Aorta (tissue), 5 donors: ENCODE results near the gene MYO15A. TPM values are rescaled to one million over a fixed set of nuclear protein-coding genes. Genes with fewer than 3 reads are reported as not detected.
"Not testable (repeated sequence)": the region's sequence is repeated elsewhere in the genome, so short reads cannot be mapped to it uniquely, and the experiment has no call there.

ENCODE experiments used
- ATAC-seq: fragments of 200-7000 bp; cut with Tn5 transposase; one replicate; pipeline ENCODE4 v1.9.1; 2022; ENCODE audit warnings: moderate library complexity; ENCODE audit not compliant: low FRiP score
- DNase-seq, 2 donors: peaks; one replicate each; pipeline ENCODE4 v3.0.0-alpha.2; 2020
- H3K27ac ChIP-seq, 2 donors: one replicate each; pipeline ENCODE4 v1.5.1; 2013; ENCODE audit warnings: low read length in 2 of 2, mild to moderate bottlenecking in 2 of 2, moderate library complexity in 2 of 2, control low read depth in 1 of 2, inconsistent platforms in 1 of 2, low read depth in 1 of 2
- H3K27me3 ChIP-seq, 2 donors: one replicate each; pipeline ENCODE4 v1.6.1; 2013; ENCODE audit warnings: control low read depth in 1 of 2, low read length in 1 of 2, mild to moderate bottlenecking in 1 of 2, moderate library complexity in 1 of 2; ENCODE audit not compliant: insufficient read depth in 2 of 2, control insufficient read depth in 1 of 2
- H3K36me3 ChIP-seq, 2 donors: one replicate each; pipeline ENCODE4 v1.6.1; 2013; ENCODE audit warnings: control low read depth in 1 of 2, low read length in 1 of 2, mild to moderate bottlenecking in 1 of 2; ENCODE audit not compliant: insufficient read depth in 2 of 2, control insufficient read depth in 1 of 2
- H3K4me1 ChIP-seq, 2 donors: one replicate each; pipeline ENCODE4 v1.6.1; 2013; ENCODE audit warnings: low read length in 2 of 2, control low read depth in 1 of 2, mild to moderate bottlenecking in 1 of 2, moderate library complexity in 1 of 2; ENCODE audit not compliant: insufficient read depth in 2 of 2, control insufficient read depth in 1 of 2
- H3K4me3 ChIP-seq, 2 donors: one replicate each; pipeline ENCODE4 v1.5.1; 2013; ENCODE audit warnings: low read length in 2 of 2, control low read depth in 1 of 2, mild to moderate bottlenecking in 1 of 2
- H3K9me3 ChIP-seq: one replicate; pipeline ENCODE4 v1.6.1; 2013; ENCODE audit warnings: mild to moderate bottlenecking, low read length; ENCODE audit not compliant: control insufficient read depth
- WGBS, 2 donors: extraction: QIAGEN DNeasy Blood & Tissue Kit; methylation state at CpG; one replicate each; pipeline ENCODE4 v1.1.7; 2013; 5-methylcytosine and 5-hydroxymethylcytosine counted together
- intact Hi-C, 2 donors: fragments of 100-400 bp; cut with DNase I; formaldehyde crosslinking; loops; one replicate each; pipeline versions ENCODE4 v1.14.2 to v1.15.0; 2022
- polyA plus RNA-seq, 2 donors: library from polyadenylated mRNA; stranded (reverse); fragments of 200-250 nt; gene quantifications; one replicate each; pipeline ENCODE4 v1.2.3, GENCODE V29; 2013
- total RNA-seq, 2 donors: library from RNA; stranded (reverse); fragmentation: NEBNext Ultra II Directional; extraction: Animal tissue kit (Norgen Biotek cat#: 25700); gene quantifications; one replicate each; pipeline ENCODE4 v1.2.1, GENCODE V29; 2021
- donor health status: healthy with polysubstance abuse.
- donor health status: Bipolar disorder and iron deficiency.
- donor health status: DM: no; HTN: no; CAD: no.
- donor health status: DM: no; HTN: no; CAD: no.
- donor health status: DM: yes; HTN: yes; CAD: no.

Gene MYO15A
- total and polyA plus RNA-seq, 4 donors, result 0.25 to 7.5 (median 3.2) TPM

GRCh38 chr17:18197535-18198194 is 89.1 kb downstream of the MYO15A start:
- DNase-seq (no peak), ATAC-seq (no peak)
- H3K27me3 ChIP-seq, result no peaks in the 10 kb centered on the region
- H3K9me3 ChIP-seq, result no peaks in the 10 kb centered on the region
- intact Hi-C loops, result no loop called here
- peaks cover 0 to 2% of the 10 kb centered on the region in 2 donors for H3K4me1 ChIP-seq
- no peak overlapping the region for H3K4me3 ChIP-seq
- H3K27ac ChIP-seq, result no peak overlapping the region
- peaks cover 3 to 16% of the 10 kb centered on the region in 2 donors for H3K36me3 ChIP-seq
- WGBS, 2 donors, result 84 to 87% methylated on average over 3 of the region's 3 CpGs

- 5 to 9% methylated on average over 4 of the region's 4 CpGs for WGBS, 2 donors
- Histone ChIP-seq H3K4me3 (no peak overlapping the region), H3K9me3 (no peaks in the 10 kb centered on the region), H3K36me3 (peaks cover 3 to 16% of the 10 kb centered on the region in 2 donors), H3K27ac (no peak overlapping the region), H3K4me1 (peaks cover 0 to 2% of the 10 kb centered on the region in 2 donors), H3K27me3 (no peaks in the 10 kb centered on the region)
- DNase-seq (no peak), ATAC-seq (no peak)
- intact Hi-C loops, result no loop called here
Measured at GRCh38 chr17:18198530-18198929, 90.0 kb downstream of the MYO15A start.

DNA sequence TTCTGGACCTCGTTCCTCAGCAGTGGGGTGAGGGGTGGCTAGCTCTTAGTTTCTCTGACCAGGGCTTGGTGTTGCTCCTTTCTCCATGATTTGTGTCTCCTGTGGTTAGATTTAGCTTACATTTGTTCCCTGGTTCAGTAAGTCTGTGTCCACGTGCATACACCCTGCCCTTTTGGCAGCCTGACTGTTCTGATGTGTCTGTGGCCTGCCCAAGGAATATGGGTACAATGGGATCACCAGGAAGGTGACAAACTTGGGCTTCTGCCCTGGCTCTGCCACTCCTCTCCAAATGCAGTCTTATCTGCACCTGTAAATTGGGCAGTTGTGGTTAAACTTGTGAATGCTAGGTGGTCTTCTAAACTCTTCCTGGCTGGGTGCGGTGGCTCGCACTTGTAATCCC is 92.6 kb downstream of the MYO15A start:
- no peaks in the 10 kb centered on the region for H3K4me1 ChIP-seq
- H3K4me3 ChIP-seq, result no peak overlapping the region
- ATAC-seq, result no peak
- DNase-seq, result no peak
- H3K27me3 ChIP-seq, result no peaks in the 10 kb centered on the region
- intact Hi-C loops, result no loop called here
- H3K27ac ChIP-seq, result no peak overlapping the region
- no peaks in the 10 kb centered on the region for H3K9me3 ChIP-seq
- peaks cover 3 to 9% of the 10 kb centered on the region in 2 donors for H3K36me3 ChIP-seq
- WGBS, 2 donors, result 74 to 77% methylated on average over 4 of the region's 4 CpGs

- DNase-seq (no peak), ATAC-seq (no peak)
- 67 to 70% methylated on average over 7 of the region's 7 CpGs for WGBS, 2 donors
- Histone ChIP-seq H3K9me3 (no peaks in the 10 kb centered on the region), H3K4me1 (no peaks in the 10 kb centered on the region), H3K27me3 (no peaks in the 10 kb centered on the region), H3K4me3 (no peak overlapping the region), H3K36me3 (peaks cover 3 to 6% of the 10 kb centered on the region in 2 donors), H3K27ac (no peak overlapping the region)
- intact Hi-C loops, result no loop called here
Measured at GRCh38 chr17:18203308-18203707, 94.8 kb downstream of the MYO15A start.

DNA sequence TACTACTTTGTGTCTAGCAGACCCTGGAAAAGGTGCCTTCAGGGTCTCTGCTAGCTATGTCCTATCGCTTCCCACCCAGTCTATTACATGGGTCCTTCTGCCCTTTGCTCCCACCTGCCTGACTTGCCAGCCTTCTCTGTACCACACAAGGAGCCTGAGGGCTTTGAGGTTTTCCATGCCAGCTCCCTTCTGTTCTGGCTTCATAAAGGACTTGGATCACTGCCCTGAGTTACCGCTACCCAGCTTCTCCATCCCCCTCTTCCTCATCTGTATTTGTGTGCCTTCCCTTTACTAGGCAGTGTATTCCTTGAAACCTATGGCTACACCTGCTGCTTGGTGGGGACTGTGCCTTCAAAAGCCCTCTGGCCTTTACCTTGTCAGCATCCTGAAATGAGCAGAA is 97.3 kb downstream of the MYO15A start:
- 53 to 56% methylated on average over 2 of the region's 2 CpGs for WGBS, 2 donors
- peaks cover 0 to 9% of the 10 kb centered on the region in 2 donors for H3K36me3 ChIP-seq

DNA sequence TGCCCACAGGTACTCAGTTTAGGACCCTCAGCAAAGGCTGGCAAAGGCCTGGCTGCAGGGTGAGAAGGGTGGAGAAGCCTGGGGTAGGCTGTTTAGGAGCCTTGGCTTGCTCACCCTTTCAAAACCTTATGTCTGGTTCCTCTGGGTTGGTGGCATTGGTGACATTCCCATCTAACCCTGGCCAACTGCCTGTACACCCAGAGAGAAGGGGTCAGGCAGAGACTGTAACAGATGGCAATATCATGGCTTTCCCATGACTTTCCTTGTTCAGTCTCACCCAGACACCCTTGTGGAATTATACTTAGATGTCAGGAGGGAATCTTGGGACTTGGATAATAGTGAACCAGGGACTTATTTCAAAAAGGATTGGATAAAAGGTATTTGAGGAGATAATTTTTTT is 98.4 kb downstream of the MYO15A start:
- H3K27ac ChIP-seq, result no peak overlapping the region
- H3K36me3 ChIP-seq, result peaks cover 0 to 9% of the 10 kb centered on the region in 2 donors
- H3K9me3 ChIP-seq, result no peaks in the 10 kb centered on the region
- no peak overlapping the region for H3K4me3 ChIP-seq
- H3K4me1 ChIP-seq, result no peaks in the 10 kb centered on the region
- ATAC-seq, result no peak
- no peak for DNase-seq
- intact Hi-C loops, result loop anchor here in 1 of 2 donors (5.0 kb wide), 1 partner anchor 100 kb away; no protein-coding TSS in a partner anchor
- no peaks in the 10 kb centered on the region for H3K27me3 ChIP-seq

More for the DNA sequence above, 97.3 kb downstream of the MYO15A start:
- H3K27ac ChIP-seq, result no peak overlapping the region
- no peak overlapping the region for H3K4me3 ChIP-seq
- DNase-seq (no peak), ATAC-seq (no peak)
- H3K27me3 ChIP-seq, result no peaks in the 10 kb centered on the region
- no peaks in the 10 kb centered on the region for H3K4me1 ChIP-seq
- intact Hi-C loops, result loop anchor here in 1 of 2 donors (5.0 kb wide), 1 partner anchor 101 kb away; no protein-coding TSS in a partner anchor
- no peaks in the 10 kb centered on the region for H3K9me3 ChIP-seq

DNA sequence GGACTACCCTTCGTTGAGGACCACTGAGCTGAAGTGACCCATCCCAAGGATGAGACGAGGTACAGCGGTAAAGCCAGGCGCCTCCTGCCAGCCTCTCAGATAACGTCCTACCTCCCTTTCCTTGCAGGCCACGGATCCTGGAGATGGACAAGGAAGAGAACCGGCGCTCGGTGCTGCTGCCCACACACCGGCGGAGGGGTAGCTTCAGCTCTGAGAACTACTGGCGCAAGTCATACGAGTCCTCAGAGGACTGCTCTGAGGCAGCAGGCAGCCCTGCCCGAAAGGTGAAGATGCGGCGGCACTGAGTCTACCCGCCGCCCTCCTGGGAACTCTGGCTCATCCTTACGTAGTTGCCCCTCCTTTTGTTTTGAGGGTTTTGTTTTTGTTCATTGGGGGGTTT is 99.5 kb downstream of the MYO15A start:
- no peak overlapping the region for H3K4me3 ChIP-seq
- peaks cover 0 to 9% of the 10 kb centered on the region in 2 donors for H3K36me3 ChIP-seq
- ATAC-seq (no peak), DNase-seq (no peak)
- no peaks in the 10 kb centered on the region for H3K9me3 ChIP-seq
- WGBS, 2 donors, result 84 to 87% methylated on average over 19 of the region's 19 CpGs
- no peaks in the 10 kb centered on the region for H3K4me1 ChIP-seq
- intact Hi-C loops, result loop anchor here in 1 of 2 donors (5.0 kb wide), 1 partner anchor 99 kb away; no protein-coding TSS in a partner anchor
- no peak overlapping the region for H3K27ac ChIP-seq
- no peaks in the 10 kb centered on the region for H3K27me3 ChIP-seq

GRCh38 chr17:18213666-18214270 is 105.2 kb downstream of the MYO15A start:
- H3K4me3 ChIP-seq, result no peak overlapping the region

DNA sequence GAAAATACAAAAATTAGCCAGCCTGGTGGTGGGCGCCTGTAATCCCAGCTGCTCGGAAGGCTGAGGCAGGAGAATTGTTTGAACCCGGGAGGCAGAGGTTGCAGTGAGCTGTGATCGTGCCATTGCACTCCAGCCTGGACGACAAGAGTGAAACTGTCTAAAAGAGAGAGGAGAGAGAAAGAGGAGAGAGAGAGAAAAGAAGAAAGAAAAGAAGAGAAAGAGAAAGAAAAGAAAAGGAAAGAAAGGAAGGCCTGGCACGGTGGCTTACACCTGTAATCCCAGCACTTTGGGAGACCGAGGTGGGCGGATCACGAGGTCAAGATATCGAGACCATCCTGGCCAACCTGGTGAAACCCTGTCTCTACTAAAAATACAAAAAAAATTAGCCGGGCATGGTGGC is 108.3 kb downstream of the MYO15A start:
- DNase-seq, H3K4me3 ChIP-seq, H3K27me3 ChIP-seq, H3K36me3 ChIP-seq, H3K27ac ChIP-seq, ATAC-seq, H3K4me1 ChIP-seq, H3K9me3 ChIP-seq: not testable (repeated sequence)
- intact Hi-C loops, result loop anchor here in 1 of 2 donors (5.0 kb wide), 1 partner anchor 75 kb away; no protein-coding TSS in a partner anchor
- WGBS, 2 donors, result 81 to 84% methylated on average over 11 of the region's 11 CpGs

More at GRCh38 chr17:18213666-18214270, 105.2 kb downstream of the MYO15A start:
- Histone ChIP-seq H3K4me1 (no peaks in the 10 kb centered on the region), H3K27me3 (no peaks in the 10 kb centered on the region), H3K27ac (no peak overlapping the region), H3K36me3 (peaks cover 0 to 6% of the 10 kb centered on the region in 2 donors), H3K9me3 (no peaks in the 10 kb centered on the region)
- DNase-seq (no peak), ATAC-seq (no peak)
- 64 to 70% methylated on average over 7 of the region's 7 CpGs for WGBS, 2 donors
- intact Hi-C loops, result no loop called here
